Prostate gland (tissue), 2 donors: ENCODE data around the gene OR2T33. TPM values are rescaled to one million over a fixed set of nuclear protein-coding genes. Genes with fewer than 3 reads are reported as not detected.
"Not testable (repeated sequence)": the region's sequence is repeated elsewhere in the genome, so short reads cannot be mapped to it uniquely, and the experiment has no call there.

ENCODE experiments used
- DNase-seq: peaks from one replicate; pipeline ENCODE4 v3.0.0-alpha.2; 2019; ENCODE audit warnings: low spot score
- H3K27ac ChIP-seq, 2 donors: fragments of 200-600 bp; sonication (generic); 2 replicates each; pipeline ENCODE4 v1.5.1; 2017 to 2019
- H3K27me3 ChIP-seq: fragments of 200-600 bp; sonication (generic); replicated peaks from 2 replicates; pipeline ENCODE4 v1.5.1; 2019; ENCODE audit not compliant: insufficient read depth
- H3K36me3 ChIP-seq, 2 donors: fragments of 200-600 bp; sonication (generic); 1 replicate in 1 of 2; 2 replicates in 1 of 2; pipeline versions ENCODE4 v1.5.1 to v1.8.1; 2017 to 2019
- H3K4me1 ChIP-seq: fragments of 200-600 bp; sonication (generic); replicated peaks from 2 replicates; pipeline ENCODE4 v1.5.1; 2019
- H3K4me3 ChIP-seq, 2 donors: fragments of 200-600 bp; sonication (generic); 2 replicates each; pipeline ENCODE4 v1.5.1; 2017 to 2019
- H3K9me3 ChIP-seq: fragments of 200-600 bp; sonication (generic); 2 replicates; pipeline ENCODE4 v1.5.1; 2017
- CTCF ChIP-seq, 4 experiments: fragments of 200-600 bp in 2 of 4; fragments of 450-650 bp in 2 of 4; sonication (generic) in 2 of 4; IDR thresholded peaks; 1 replicate in 3 of 4; 2 replicates in 1 of 4; pipeline ENCODE4 v1.5.1; 2016 to 2019; ENCODE audit warnings: antibody characterized with exemption in 4 of 4, mild to moderate bottlenecking in 2 of 4, moderate library complexity in 2 of 4
- POLR2A ChIP-seq: fragments of 450-650 bp; IDR thresholded peaks from one replicate; pipeline ENCODE4 v1.6.1; 2016; ENCODE audit warnings: antibody characterized with exemption, mild to moderate bottlenecking
- POLR2AphosphoS5 ChIP-seq: sonication (generic); formaldehyde crosslinking; IDR thresholded peaks from one replicate; pipeline ENCODE4 v1.6.1; 2017; ENCODE audit warnings: antibody characterized with exemption
- WGBS: methylation state at CpG from one replicate; pipeline ENCODE4 v1.1.5; 2018; 5-methylcytosine and 5-hydroxymethylcytosine counted together
- intact Hi-C: fragments of 100-400 bp; cut with DNase I; formaldehyde crosslinking; loops from one replicate; pipeline ENCODE4 v1.14.2; 2022
- total RNA-seq, 2 donors: library from RNA; depleted of rRNA; stranded (reverse); fragments of >200 nt; gene quantifications; one replicate each; pipeline ENCODE4 v1.1.0, GENCODE V29; 2016

The OR2T33 gene
- total RNA-seq, 2 donors from 2014 or later, result not detected

DNA sequence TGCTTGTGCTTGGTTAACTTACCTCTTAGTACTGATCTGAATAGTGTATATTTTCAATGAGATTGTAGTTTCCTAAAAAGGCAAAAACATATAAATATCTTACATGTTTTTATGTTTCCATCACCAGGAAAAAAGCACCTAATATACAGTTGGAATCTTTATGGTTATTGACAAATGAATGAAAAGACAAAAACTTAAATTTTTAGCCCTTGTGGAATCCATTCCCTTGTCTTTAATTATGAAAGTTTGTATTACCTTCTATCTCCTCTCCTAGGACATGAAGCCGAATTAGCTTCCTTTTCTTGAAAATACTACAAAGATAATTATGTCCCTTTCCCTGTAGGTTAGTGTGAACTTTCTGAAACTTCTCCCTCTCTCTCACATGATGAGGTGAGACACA lies 25.5 kb upstream of the OR2T33 start, which contains the start of gene OR2T12:
TSS of gene OR2T12 (minus strand) at position 101 of the 400 bp plus-strand sequence. CDS start 7,846 bp downstream, outside the sequence.
- Histone ChIP-seq H3K4me3 (no peak within 1 kb of the TSS), H3K27me3 (no peaks in the 10 kb centered on the region), H3K36me3 (no peaks in the 10 kb centered on the region), H3K9me3 (no peaks in the 10 kb centered on the region), H3K27ac (no peak within 1 kb of the TSS), H3K4me1 (no peaks in the 10 kb centered on the region)
- no peak for DNase-seq
- 80% methylated on average over 1 of the region's 1 CpG for WGBS
- no peak for TF ChIP-seq POLR2AphosphoS5
- intact Hi-C loops, result no loop called here

GRCh38 chr1:248288391-248288790 lies 10.6 kb upstream of the OR2T33 start:
- Histone ChIP-seq H3K36me3 (no peaks in the 10 kb centered on the region), H3K9me3 (no peaks in the 10 kb centered on the region), H3K27me3 (no peaks in the 10 kb centered on the region), H3K27ac (no peak overlapping the region), H3K4me3 (no peak overlapping the region), H3K4me1 (no peaks in the 10 kb centered on the region)
- TF ChIP-seq POLR2A, result no peak
- no peak for TF ChIP-seq POLR2AphosphoS5
- no peak for TF ChIP-seq CTCF (IDR thresholded peaks at IDR 0.05)
- no peak for DNase-seq
- intact Hi-C loops, result no loop called here
- 54% methylated on average over 6 of the region's 6 CpGs for WGBS

GRCh38 chr1:248273225-248273624 lies 4.6 kb downstream of the OR2T33 start:
- H3K9me3 ChIP-seq, DNase-seq, H3K36me3 ChIP-seq, H3K4me3 ChIP-seq, H3K4me1 ChIP-seq, H3K27ac ChIP-seq, H3K27me3 ChIP-seq, intact Hi-C loops: not testable (repeated sequence)
- WGBS, result 90% methylated on average over 2 of the region's 16 CpGs

DNA sequence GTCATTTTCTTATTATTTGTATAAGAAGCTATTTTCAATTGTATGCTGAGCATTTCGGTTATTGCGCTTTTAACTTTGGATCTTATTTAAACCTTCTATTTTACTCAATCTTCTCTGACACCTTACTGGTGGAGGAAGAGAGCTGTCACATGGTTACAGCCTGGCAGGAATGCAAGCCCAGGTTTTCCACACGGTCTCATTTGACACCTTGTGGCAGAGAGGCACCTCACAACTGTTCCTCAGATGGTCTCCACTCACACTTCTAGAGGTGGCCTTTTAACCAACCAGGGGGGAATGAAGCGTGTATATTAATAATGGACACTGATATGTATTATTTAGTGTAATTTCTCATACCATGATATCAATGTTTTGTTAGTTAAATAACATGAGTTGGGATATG lies 9.6 kb downstream of the OR2T33 start:
- no peak for DNase-seq
- 73% methylated on average over 4 of the region's 4 CpGs for WGBS
- Histone ChIP-seq H3K27me3 (no peaks in the 10 kb centered on the region), H3K27ac (no peak overlapping the region), H3K36me3 (no peaks in the 10 kb centered on the region), H3K4me1 (no peaks in the 10 kb centered on the region), H3K9me3 (no peaks in the 10 kb centered on the region), H3K4me3 (no peak overlapping the region)
- TF ChIP-seq CTCF (IDR thresholded peaks at IDR 0.05) (no peak), POLR2AphosphoS5 (no peak), POLR2A (no peak)
- intact Hi-C loops, result no loop called here

- 92% methylated on average over 1 of the region's 1 CpG for WGBS
- H3K4me3 ChIP-seq, H3K27me3 ChIP-seq, H3K9me3 ChIP-seq, H3K27ac ChIP-seq, DNase-seq, H3K36me3 ChIP-seq, H3K4me1 ChIP-seq, intact Hi-C loops: not testable (repeated sequence)
Observed at GRCh38 chr1:248259309-248259708, 18.5 kb downstream of the OR2T33 start.

- Histone ChIP-seq H3K27me3 (no peaks in the 10 kb centered on the region), H3K27ac (no peak overlapping the region), H3K4me3 (no peak overlapping the region), H3K4me1 (no peaks in the 10 kb centered on the region), H3K9me3 (no peaks in the 10 kb centered on the region), H3K36me3 (no peaks in the 10 kb centered on the region)
- TF ChIP-seq POLR2AphosphoS5 (no peak), POLR2A (no peak), CTCF (IDR thresholded peaks at IDR 0.05) (peak in 2 of 4 experiments; percentile 33 to 43)
- DNase-seq, result no peak
- intact Hi-C loops, result no loop called here
- WGBS, result 16% methylated on average over 14 of the region's 14 CpGs
Observed at GRCh38 chr1:248243204-248243603, 34.6 kb downstream of the OR2T33 start.
